SU-DHL-6 (cell line): ENCODE measurements around the gene FAM111A.

Source experiments
- H2AFZ ChIP-seq: fragments of 200-600 bp; sonication (generic); 2 replicates; pipeline ENCODE4 v1.6.1; 2014; ENCODE audit warnings: low read depth, mild to moderate bottlenecking, moderate library complexity, mixed read lengths, antibody characterized with exemption, low read length; ENCODE audit not compliant: severe bottlenecking
- H3F3A ChIP-seq: fragments of 200-600 bp; shearing (Covaris generic); 2 replicates; pipeline ENCODE4 v1.6.0; 2016; ENCODE audit warnings: antibody characterized with exemption, mild to moderate bottlenecking; ENCODE audit not compliant: insufficient read depth
- H3K27ac ChIP-seq: fragments of 200-600 bp; sonication (generic); 2 replicates; pipeline ENCODE4 v1.5.1; 2016; ENCODE audit warnings: low read depth, mild to moderate bottlenecking, low read length, moderate library complexity, mixed read lengths
- H3K27me3 ChIP-seq: fragments of 200-600 bp; sonication (generic), shearing (Covaris generic); 2 replicates; pipeline ENCODE4 v1.6.0; 2014; ENCODE audit warnings: mild to moderate bottlenecking, low read length
- H3K36me3 ChIP-seq: fragments of 200-600 bp; sonication (generic); 2 replicates; pipeline ENCODE4 v1.6.1; 2014; ENCODE audit warnings: mild to moderate bottlenecking, low read length, mixed read lengths
- H3K4me2 ChIP-seq: fragments of 300-600, 200-600 bp; shearing (Covaris generic), sonication (generic); 2 replicates; pipeline ENCODE4 v1.6.0; 2014; ENCODE audit warnings: low read length, low read depth, mild to moderate bottlenecking; ENCODE audit not compliant: poor library complexity, severe bottlenecking
- H3K4me3 ChIP-seq: fragments of 200-600 bp; sonication (generic); 2 replicates; pipeline ENCODE4 v1.5.1; 2014; ENCODE audit warnings: antibody characterized with exemption, low read length, mild to moderate bottlenecking, mixed read lengths; ENCODE audit not compliant: insufficient read depth, poor library complexity, severe bottlenecking
- H3K79me2 ChIP-seq: fragments of 200-600 bp; sonication (generic); 2 replicates; pipeline ENCODE4 v1.6.1; 2014; ENCODE audit warnings: mild to moderate bottlenecking, low read length, moderate library complexity; ENCODE audit not compliant: insufficient read depth
- H3K9ac ChIP-seq: fragments of 200-600 bp; sonication (generic); 2 replicates; pipeline ENCODE4 v1.7.0; 2014; ENCODE audit warnings: mild to moderate bottlenecking, low read length
- H3K9me2 ChIP-seq: fragments of 200-600 bp; sonication (generic); replicated peaks from 2 replicates; pipeline ENCODE4 v1.6.1; 2014; ENCODE audit warnings: low read length; ENCODE audit not compliant: insufficient read depth
- H3K9me3 ChIP-seq: fragments of 200-600 bp; sonication (generic); 2 replicates; pipeline ENCODE4 v1.6.1; 2014; ENCODE audit warnings: low read length, mixed read lengths; ENCODE audit not compliant: insufficient read depth
- H4K20me1 ChIP-seq: fragments of 200-600 bp; sonication (generic); 2 replicates; pipeline ENCODE4 v1.6.1; 2014; ENCODE audit warnings: low read depth, mild to moderate bottlenecking, antibody characterized with exemption, low read length, moderate library complexity, mixed read lengths
- EZH2phosphoT487 ChIP-seq: fragments of 200-600 bp; sonication (generic), shearing (Covaris generic); conservative IDR thresholded peaks from 2 replicates; pipeline ENCODE4 v1.6.1; 2018; ENCODE audit warnings: mild to moderate bottlenecking, antibody characterized with exemption, low read length, moderate library complexity, mixed read lengths
- TF ChIP-seq, protein P1 (sequence below): fragments of 200-600 bp; sonication (generic); IDR thresholded peaks from one replicate; pipeline ENCODE4 v1.5.1; 2017; ENCODE audit warnings: antibody characterized with exemption, mild to moderate bottlenecking, low read length, moderate library complexity; ENCODE audit not compliant: insufficient read depth, poor library complexity, severe bottlenecking

Gene FAM111A

DNA sequence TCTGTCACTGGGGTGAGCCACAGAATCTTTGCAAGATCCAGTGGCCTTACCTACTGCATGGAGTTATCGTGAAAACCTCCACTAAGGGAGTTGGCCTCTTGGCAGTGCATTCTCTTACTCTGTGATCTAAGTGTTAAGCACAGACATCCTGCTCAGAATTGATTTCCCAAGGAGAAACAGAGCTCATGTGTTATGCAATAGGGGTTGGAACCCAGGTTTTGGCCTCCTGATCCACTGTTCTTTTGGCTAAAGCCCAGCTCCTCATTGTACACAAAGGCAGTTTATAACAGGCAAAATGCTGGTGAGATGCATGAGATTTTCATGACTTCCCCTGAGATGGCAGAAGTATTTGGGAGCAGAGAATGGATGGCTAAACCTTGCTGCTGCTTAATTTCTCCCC, 41.1 kb downstream of the FAM111A start:
- TF ChIP-seq, protein P1, sequence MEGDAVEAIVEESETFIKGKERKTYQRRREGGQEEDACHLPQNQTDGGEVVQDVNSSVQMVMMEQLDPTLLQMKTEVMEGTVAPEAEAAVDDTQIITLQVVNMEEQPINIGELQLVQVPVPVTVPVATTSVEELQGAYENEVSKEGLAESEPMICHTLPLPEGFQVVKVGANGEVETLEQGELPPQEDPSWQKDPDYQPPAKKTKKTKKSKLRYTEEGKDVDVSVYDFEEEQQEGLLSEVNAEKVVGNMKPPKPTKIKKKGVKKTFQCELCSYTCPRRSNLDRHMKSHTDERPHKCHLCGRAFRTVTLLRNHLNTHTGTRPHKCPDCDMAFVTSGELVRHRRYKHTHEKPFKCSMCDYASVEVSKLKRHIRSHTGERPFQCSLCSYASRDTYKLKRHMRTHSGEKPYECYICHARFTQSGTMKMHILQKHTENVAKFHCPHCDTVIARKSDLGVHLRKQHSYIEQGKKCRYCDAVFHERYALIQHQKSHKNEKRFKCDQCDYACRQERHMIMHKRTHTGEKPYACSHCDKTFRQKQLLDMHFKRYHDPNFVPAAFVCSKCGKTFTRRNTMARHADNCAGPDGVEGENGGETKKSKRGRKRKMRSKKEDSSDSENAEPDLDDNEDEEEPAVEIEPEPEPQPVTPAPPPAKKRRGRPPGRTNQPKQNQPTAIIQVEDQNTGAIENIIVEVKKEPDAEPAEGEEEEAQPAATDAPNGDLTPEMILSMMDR, result no peak
- Histone ChIP-seq H3K4me3 (no peak overlapping the region), H3K9me3 (peaks cover 9% of the 10 kb centered on the region; the same call in 1 of the 2 replicates), H3K27ac (no peak overlapping the region), H3K27me3 (no peaks in the 10 kb centered on the region), H3K4me2 (no peak overlapping the region), H4K20me1 (no peaks in the 10 kb centered on the region), H3K36me3 (peaks cover 3% of the 10 kb centered on the region), H3F3A (no peaks in the 10 kb centered on the region), H3K79me2 (no peaks in the 10 kb centered on the region), H3K9ac (no peak overlapping the region), H2AFZ (no peak overlapping the region), H3K9me2 (no peaks in the 10 kb centered on the region)

DNA sequence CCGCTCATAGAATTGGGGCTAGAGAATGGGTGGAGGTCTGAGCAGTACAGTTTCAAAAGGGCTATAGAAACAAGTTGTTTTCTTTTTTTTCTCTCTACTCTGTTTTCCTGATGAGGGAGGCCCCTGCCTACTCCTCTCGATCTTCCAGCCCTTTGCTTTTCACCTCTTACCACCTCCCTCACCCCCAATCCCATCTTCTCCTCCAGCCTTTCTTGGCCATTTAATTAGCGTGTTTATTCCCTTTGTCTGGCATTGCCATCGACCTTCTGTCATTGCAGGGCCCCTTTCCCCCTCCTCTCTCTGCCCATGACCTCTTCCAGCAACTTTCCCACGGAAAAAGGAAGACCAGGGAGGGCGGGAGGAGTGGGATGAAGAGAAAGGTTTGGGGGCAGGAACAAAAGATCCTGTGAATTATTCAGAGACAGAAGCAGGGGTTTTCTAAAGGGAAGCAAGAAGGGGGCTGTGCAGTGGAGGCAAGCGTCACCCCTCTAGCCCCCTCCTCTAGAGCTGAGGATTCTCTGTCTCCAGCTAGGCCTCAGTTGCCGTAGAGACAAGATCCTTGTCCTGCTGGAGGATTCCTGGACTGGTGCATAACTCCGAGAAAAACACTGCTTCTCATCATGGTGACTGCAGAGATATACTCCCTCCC, 42.2 kb downstream of the FAM111A start:
- Histone ChIP-seq H3K27me3 (no peaks in the 10 kb centered on the region), H2AFZ (no peak overlapping the region), H3K9me2 (no peaks in the 10 kb centered on the region), H3K79me2 (no peaks in the 10 kb centered on the region), H4K20me1 (no peaks in the 10 kb centered on the region), H3K27ac (no peak overlapping the region), H3K9me3 (no peaks in the 10 kb centered on the region), H3K36me3 (no peaks in the 10 kb centered on the region; the same call in 1 of the 2 replicates), H3K4me3 (no peak overlapping the region), H3K4me2 (no peak overlapping the region), H3K9ac (no peak overlapping the region), H3F3A (no peaks in the 10 kb centered on the region)
- TF ChIP-seq, protein P1, result no peak
- TF ChIP-seq EZH2phosphoT487, result no peak

DNA sequence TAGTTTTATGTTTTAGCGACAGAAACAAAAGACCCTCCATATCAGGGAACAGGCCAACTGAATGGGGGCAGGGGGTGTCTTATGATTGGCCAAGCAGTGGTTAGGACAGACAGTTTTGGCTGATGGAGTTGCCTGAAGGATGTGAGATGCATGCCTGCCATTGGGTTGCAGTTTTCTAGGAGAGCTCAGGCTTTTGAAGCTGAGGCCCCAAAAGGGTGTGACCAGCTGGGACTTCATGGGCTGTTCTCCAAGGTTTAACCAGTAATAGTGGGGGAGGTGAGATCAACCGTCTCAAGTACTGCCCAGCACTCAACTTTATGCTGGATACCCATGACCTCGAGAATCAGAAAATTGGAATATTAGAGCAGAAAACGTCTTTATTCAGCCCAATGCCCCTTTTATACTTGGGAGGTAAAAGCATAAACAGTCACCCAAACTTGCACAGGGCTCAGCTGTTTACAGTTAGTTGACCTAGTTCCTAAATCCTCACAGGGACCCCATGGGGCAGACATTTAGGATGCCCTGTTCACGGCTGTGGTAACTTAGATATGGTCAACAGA, 42.8 kb downstream of the FAM111A start:
- Histone ChIP-seq H3K4me3 (no peak overlapping the region), H3F3A (no peaks in the 10 kb centered on the region), H3K9me3 (no peaks in the 10 kb centered on the region), H3K27me3 (no peaks in the 10 kb centered on the region), H4K20me1 (no peaks in the 10 kb centered on the region), H3K4me2 (no peak overlapping the region), H2AFZ (no peak overlapping the region), H3K36me3 (no peaks in the 10 kb centered on the region; the same call in 1 of the 2 replicates), H3K79me2 (no peaks in the 10 kb centered on the region), H3K9ac (no peak overlapping the region), H3K9me2 (no peaks in the 10 kb centered on the region), H3K27ac (no peak overlapping the region)
- TF ChIP-seq, protein P1, result no peak
- TF ChIP-seq EZH2phosphoT487, result no peak
